NOMO-1 treated with dmso at 0.1 percent for 144 hours (cell line): ENCODE data around the gene ZXDC.

Experiments used
- DNase-seq: peaks from one replicate; lab custom pipeline; 2025; ENCODE audit not compliant: unreplicated experiment; lab: John Stamatoyannopoulos, UW

Gene ZXDC

GRCh38 chr3:126439346-126439967, 36.2 kb downstream of the ZXDC start:
- no peak for DNase-seq

- no peak for DNase-seq
Observed at GRCh38 chr3:126438746-126439145, 36.9 kb downstream of the ZXDC start.

- DNase-seq = no peak
Observed at GRCh38 chr3:126438186-126438585, 37.5 kb downstream of the ZXDC start.

- DNase-seq = no peak
Observed at GRCh38 chr3:126436826-126437717, 38.6 kb downstream of the ZXDC start.

GRCh38 chr3:126435456-126436315, 40.0 kb downstream of the ZXDC start:
- DNase-seq = no peak

GRCh38 chr3:126434931-126435411, 40.7 kb downstream of the ZXDC start:
- DNase-seq = no peak

GRCh38 chr3:126434264-126434590, 41.5 kb downstream of the ZXDC start:
- DNase-seq = no peak

GRCh38 chr3:126433496-126434263, 42.0 kb downstream of the ZXDC start:
- no peak for DNase-seq

- DNase-seq = no peak
Observed at GRCh38 chr3:126433105-126433430, 42.6 kb downstream of the ZXDC start.

- no peak for DNase-seq
Observed at GRCh38 chr3:126432361-126433104, 43.2 kb downstream of the ZXDC start.

- DNase-seq = no peak
Observed at GRCh38 chr3:126431103-126431534, 44.6 kb downstream of the ZXDC start.

- no peak for DNase-seq
Observed at GRCh38 chr3:126424751-126425150, 50.9 kb downstream of the ZXDC start.

GRCh38 chr3:126424039-126424717, 51.5 kb downstream of the ZXDC start:
- DNase-seq = no peak

GRCh38 chr3:126423191-126424038, 52.3 kb downstream of the ZXDC start:
- DNase-seq = no peak

GRCh38 chr3:126422571-126423091, 53.1 kb downstream of the ZXDC start:
- no peak for DNase-seq

GRCh38 chr3:126422121-126422520, 53.6 kb downstream of the ZXDC start:
- no peak for DNase-seq

GRCh38 chr3:126421573-126422119, 54.0 kb downstream of the ZXDC start:
- DNase-seq = no peak
